Measurements from ENCODE around the gene GP1BB.

GRCh38 chr22:19744350-19745006 is 21.1 kb downstream of the GP1BB start:
- no peak for TF ChIP-seq CTCF (conservative IDR thresholded peaks at IDR 0.05; ENCODE audit: low read depth, low read length)
- TF ChIP-seq RAD21 (IDR thresholded peaks at IDR 0.05; ENCODE audit: low read length): no peak
- no peak for TF ChIP-seq SMC3 (IDR thresholded peaks at IDR 0.05; ENCODE audit: low read depth, low read length)
- TF ChIP-seq POLR2A (IDR thresholded peaks at IDR 0.05; ENCODE audit: low read depth, low read length): no peak
- no peak for TF ChIP-seq RFX5 (IDR thresholded peaks at IDR 0.05; ENCODE audit: low read depth, low read length)
- TF ChIP-seq MAZ (IDR thresholded peaks at IDR 0.05; ENCODE audit: borderline replicate concordance, low read depth, low read length): no peak
- no peak for TF ChIP-seq CEBPB (IDR thresholded peaks at IDR 0.05; ENCODE audit: low read depth, low read length)
- no peak for TF ChIP-seq NFE2L2 (IDR thresholded peaks at IDR 0.05; ENCODE audit: low read depth, low read length)
- TF ChIP-seq ELK1 (IDR thresholded peaks at IDR 0.05; ENCODE audit: borderline replicate concordance, low read depth, low read length): no peak
- TF ChIP-seq MAFK (IDR thresholded peaks at IDR 0.05; ENCODE audit: low read depth, low read length): no peak
- no peak for TF ChIP-seq CHD1 (IDR thresholded peaks at IDR 0.05; ENCODE audit: low read depth, low read length)
- TF ChIP-seq MXI1 (IDR thresholded peaks at IDR 0.05; ENCODE audit: borderline replicate concordance, low read depth, low read length): no peak

All from IMR-90 (cell line).